B cell (primary cell): ENCODE measurements around the gene MED12L. TPM values are rescaled to one million over a fixed set of nuclear protein-coding genes. Genes with fewer than 3 reads are reported as not detected.
A peak's percentile ranks its signal among the peaks of the same experiment; 100 is the strongest.

Experiments used
- ATAC-seq: fragments of 200-7000 bp; cut with Tn5 transposase; one replicate; pipeline ENCODE4 v1.10.0; 2021; ENCODE audit warnings: low read depth, mild to moderate bottlenecking, moderate number of reproducible peaks, moderate library complexity
- CTCF ChIA-PET: fragments of 350-600 bp; sonication (Branson Sonifier 250); formaldehyde crosslinking; loops from one replicate; lab custom pipeline; 2021; ENCODE audit warnings: antibody characterized with exemption, inconsistent platforms; lab: Charles Lee
- POLR2A ChIA-PET: fragments of 350-600 bp; sonication (Branson Sonifier 250); formaldehyde crosslinking; loops from one replicate; lab custom pipeline; 2021; ENCODE audit warnings: antibody characterized with exemption; lab: Charles Lee
- DNase-seq: peaks from one replicate; pipeline ENCODE4 v3.0.0; 2013
- H2AFZ ChIP-seq: 2 replicates; pipeline ENCODE4 v1.6.1; 2012; ENCODE audit warnings: mild to moderate bottlenecking, low read depth, low read length; ENCODE audit not compliant: insufficient read depth, poor library complexity, severe bottlenecking
- H3K27ac ChIP-seq, 2 donors: 1 replicate in 1 of 2; 2 replicates in 1 of 2; pipeline ENCODE4 v1.5.1; 2012 to 2013; ENCODE audit warnings: low read length in 2 of 2, mild to moderate bottlenecking in 2 of 2, moderate library complexity in 1 of 2
- H3K27me3 ChIP-seq, 4 experiments: fragments of 200-600 bp in 1 of 4; sonication (generic) in 1 of 4; replicated peaks in 1 of 4; 1 replicate in 2 of 4; 2 replicates in 2 of 4; pipeline versions ENCODE4 v1.6.1 to v1.7.0; 2013 to 2016; ENCODE audit warnings: low read length in 3 of 4, mild to moderate bottlenecking in 2 of 4, mixed read lengths in 1 of 4, moderate library complexity in 1 of 4; ENCODE audit not compliant: insufficient read depth in 4 of 4, control insufficient read depth in 3 of 4; ENCODE audit errors: control extremely low read depth in 1 of 4
- H3K36me3 ChIP-seq, 2 experiments: replicated peaks in 1 of 2; 1 replicate in 1 of 2; 2 replicates in 1 of 2; pipeline versions ENCODE4 v1.6.1 to v1.7.1; 2013; ENCODE audit warnings: low read length in 1 of 2; ENCODE audit not compliant: insufficient read depth in 2 of 2, control insufficient read depth in 1 of 2; ENCODE audit errors: control extremely low read depth in 1 of 2, extremely low read depth in 1 of 2
- H3K4me1 ChIP-seq, 2 donors: fragments of 200-600 bp in 1 of 2; sonication (generic) in 1 of 2; 1 replicate in 1 of 2; 2 replicates in 1 of 2; pipeline versions ENCODE4 v1.5.1 to v1.6.1; 2013 to 2017; ENCODE audit warnings: low read length in 2 of 2; ENCODE audit not compliant: control insufficient read depth in 2 of 2, insufficient read depth in 2 of 2
- H3K4me2 ChIP-seq: replicated peaks from 2 replicates; pipeline ENCODE3; 2012; ENCODE audit warnings: mild to moderate bottlenecking, low read depth, low read length; ENCODE audit not compliant: poor library complexity, severe bottlenecking
- H3K4me3 ChIP-seq, 5 experiments: fragments of 200-600 bp in 1 of 5; sonication (generic) in 1 of 5; 1 replicate in 3 of 5; 2 replicates in 2 of 5; pipeline versions ENCODE4 v1.5.1 to v1.7.0; 2011 to 2016; ENCODE audit warnings: low read length in 4 of 5, mild to moderate bottlenecking in 4 of 5, low read depth in 2 of 5, control low read depth in 1 of 5, moderate library complexity in 1 of 5; ENCODE audit not compliant: insufficient read depth in 1 of 5; ENCODE audit errors: control extremely low read depth in 1 of 5, extremely low read depth in 1 of 5
- H3K79me2 ChIP-seq: fragments of 200-600 bp; sonication (generic); one replicate; pipeline ENCODE4 v1.6.0; 2016; ENCODE audit warnings: low read length; ENCODE audit not compliant: control insufficient read depth, insufficient read depth
- H3K9ac ChIP-seq: fragments of 200-600 bp; sonication (generic); 2 replicates; pipeline ENCODE4 v1.6.1; 2017; ENCODE audit warnings: mild to moderate bottlenecking, low read length, moderate library complexity
- H3K9me3 ChIP-seq, 3 donors: one replicate each; pipeline versions ENCODE4 v1.6.1 to v1.7.1; 2013; ENCODE audit warnings: low read length in 2 of 3; ENCODE audit not compliant: control insufficient read depth in 2 of 3, insufficient read depth in 1 of 3; ENCODE audit errors: control extremely low read depth in 1 of 3
- H4K20me1 ChIP-seq: 2 replicates; pipeline ENCODE4 v1.6.0; 2012; ENCODE audit warnings: mild to moderate bottlenecking, low read length; ENCODE audit not compliant: insufficient read depth, control insufficient read depth, poor library complexity, severe bottlenecking
- H3K27ac Mint-ChIP-seq: one replicate; pipeline ENCODE4 v1.8.0; 2021; ENCODE audit warnings: mixed read lengths
- H3K27me3 Mint-ChIP-seq: one replicate; pipeline ENCODE4 v1.8.0; 2021; ENCODE audit warnings: mixed read lengths
- H3K4me1 Mint-ChIP-seq: one replicate; pipeline ENCODE4 v1.8.0; 2021; ENCODE audit warnings: mixed read lengths
- H3K4me3 Mint-ChIP-seq: one replicate; pipeline ENCODE4 v1.8.0; 2021; ENCODE audit warnings: mixed read lengths
- H3K9me3 Mint-ChIP-seq: one replicate; pipeline ENCODE4 v1.8.0; 2022; ENCODE audit warnings: mixed read lengths; ENCODE audit not compliant: insufficient read depth
- CTCF ChIP-seq: fragments of 200-600 bp; IDR thresholded peaks from one replicate; pipeline ENCODE4 v1.8.0; 2022; ENCODE audit warnings: antibody characterized with exemption, mild to moderate bottlenecking
- EZH2 ChIP-seq: IDR thresholded peaks from 2 replicates; pipeline ENCODE4 v1.6.1; 2012; ENCODE audit warnings: borderline replicate concordance, low read depth, mild to moderate bottlenecking, moderate library complexity, low read length; ENCODE audit not compliant: insufficient read depth, poor library complexity, severe bottlenecking
- WGBS: methylation state at CpG from one replicate; pipeline ENCODE4 v1.1.5; 2013; ENCODE audit warnings: missing lambda C conversion rate; ENCODE audit not compliant: insufficient coverage; 5-methylcytosine and 5-hydroxymethylcytosine counted together
- intact Hi-C: fragments of 100-400 bp; cut with micrococcal nuclease; formaldehyde crosslinking; loops from one replicate; pipeline ENCODE4 v1.10.0; 2022
- polyA plus RNA-seq: library from polyadenylated mRNA; depleted of rRNA; stranded (reverse); fragments of >200 nt; gene quantifications from 2 replicates; pipeline ENCODE4 v1.2.3, GENCODE V29; 2012
- total RNA-seq, 2 donors: library from RNA; stranded (reverse); fragments of 120-200 nt in 1 of 2; gene quantifications; 1 replicate in 1 of 2; 2 replicates in 1 of 2; pipeline versions ENCODE4 v1.2.3 to v1.2.4, GENCODE V29; 2013 to 2022

The MED12L gene
- total and polyA plus RNA-seq, 2 donors (not counting 1 experiment from before 2014, with no cell fraction given), result 0.07 to 0.30 TPM

- H3K4me3 Mint-ChIP-seq, result peak overlapping the region; percentile 59
- WGBS, result no CpG with 5 or more reads among the region's 4 CpGs
These were observed 266.2 kb downstream of the MED12L start for GRCh38 chr3:151351648-151352047.

More at GRCh38 chr3:151351648-151352047, 266.2 kb downstream of the MED12L start:
- intact Hi-C loops, result loop anchor here (2.0 to 5.0 kb wide), 2 partner anchors 23 to 36 kb away; partner anchors contain the start of gene P2RY13
- TF ChIP-seq CTCF (no peak), EZH2 (no peak)
- no peaks in the 10 kb centered on the region for H3K79me2 ChIP-seq
- H3K4me1 ChIP-seq, result peaks cover 15 to 19% of the 10 kb centered on the region in 2 donors
- peak overlapping the region in 1 of 5 experiments; percentile 34 for H3K4me3 ChIP-seq
- ChIA-PET CTCF (no interaction called here), POLR2A (no interaction called here)
- peak overlapping the region; percentile 78 for H3K27ac Mint-ChIP-seq
- H3K27me3 ChIP-seq, result no peaks in the 10 kb centered on the region
- no peaks in the 10 kb centered on the region for H4K20me1 ChIP-seq
- H3K27me3 Mint-ChIP-seq, result no peaks in the 10 kb centered on the region
- H3K9ac ChIP-seq, result no peak overlapping the region
- H3K27ac ChIP-seq, result no peak overlapping the region
- DNase-seq, result no peak
- no peaks in the 10 kb centered on the region for H3K9me3 Mint-ChIP-seq
- no peaks in the 10 kb centered on the region for H3K36me3 ChIP-seq
- H3K4me1 Mint-ChIP-seq, result peaks cover 33% of the 10 kb centered on the region
- H3K9me3 ChIP-seq, result no peaks in the 10 kb centered on the region
- no peak overlapping the region for H2AFZ ChIP-seq
- ATAC-seq, result no peak
- H3K4me2 ChIP-seq, result peak overlapping the region; percentile 51
